HG03558 (cell line): ENCODE data around the gene BCAP29.
"Not testable (repeated sequence)": the region's sequence is repeated elsewhere in the genome, so short reads cannot be mapped to it uniquely, and the experiment has no call there.

ENCODE experiments used
- ATAC-seq: cut with Tn5 transposase; IDR thresholded peaks from one replicate; pipeline ENCODE4 v1.9.1; 2021; ENCODE audit warnings: moderate number of reproducible peaks; ENCODE audit not compliant: unreplicated experiment; ENCODE audit errors: extremely low read depth

Gene BCAP29

GRCh38 chr7:107615910-107616680, 36.0 kb downstream of the BCAP29 start:
- ATAC-seq: no peak

- ATAC-seq: no peak
Measured at GRCh38 chr7:107622429-107622828, 42.4 kb downstream of the BCAP29 start.

GRCh38 chr7:107622894-107623293, 42.8 kb downstream of the BCAP29 start:
- ATAC-seq: no peak

GRCh38 chr7:107627002-107627401, 47.0 kb downstream of the BCAP29 start:
- no peak for ATAC-seq

- no peak for ATAC-seq
Measured at GRCh38 chr7:107628461-107629064, 48.5 kb downstream of the BCAP29 start.

GRCh38 chr7:107630342-107630741, 50.3 kb downstream of the BCAP29 start:
- ATAC-seq: no peak

GRCh38 chr7:107631588-107632491, 51.8 kb downstream of the BCAP29 start:
- no peak for ATAC-seq

- no peak for ATAC-seq
Measured at GRCh38 chr7:107632492-107632865, 52.4 kb downstream of the BCAP29 start.

- peak; percentile 91 for ATAC-seq
Measured at GRCh38 chr7:107638594-107638993, 58.5 kb downstream of the BCAP29 start.

GRCh38 chr7:107639070-107639469, 59.0 kb downstream of the BCAP29 start:
- ATAC-seq: not testable (repeated sequence)

GRCh38 chr7:107641676-107642075, 61.6 kb downstream of the BCAP29 start:
- ATAC-seq: no peak

- no peak for ATAC-seq
Measured at GRCh38 chr7:107642501-107642900, 62.5 kb downstream of the BCAP29 start.

GRCh38 chr7:107643407-107643806, 63.4 kb downstream of the BCAP29 start:
- no peak for ATAC-seq

GRCh38 chr7:107643938-107644308, 63.9 kb downstream of the BCAP29 start:
- ATAC-seq: no peak

- no peak for ATAC-seq
Measured at GRCh38 chr7:107644309-107644974, 64.4 kb downstream of the BCAP29 start.

GRCh38 chr7:107652642-107653041, 72.6 kb downstream of the BCAP29 start:
- ATAC-seq: no peak

GRCh38 chr7:107658467-107658866, 78.4 kb downstream of the BCAP29 start:
- no peak for ATAC-seq

- ATAC-seq: no peak
Measured at GRCh38 chr7:107659666-107660065, 79.6 kb downstream of the BCAP29 start.

- ATAC-seq: no peak
Measured at GRCh38 chr7:107660381-107661080, 80.5 kb downstream of the BCAP29 start, which contains the start of gene SLC26A4. Gene SLC26A4, plus strand, starts transcription at chr7:107660828. Its CDS starts 814 bp downstream, at chr7:107661642.
